Neural cell (in vitro differentiated cells): ENCODE data around the gene NOL9. TPM values are rescaled to one million over a fixed set of nuclear protein-coding genes. Genes with fewer than 3 reads are reported as not detected.

Experiments used
- H2AFZ ChIP-seq: fragments of 200-600, 300-800 bp; sonication (generic), shearing (Covaris generic); 2 replicates; pipeline ENCODE4 v1.6.0; 2014; ENCODE audit warnings: low read depth, mild to moderate bottlenecking, antibody characterized with exemption, low read length, moderate library complexity
- H3F3A ChIP-seq: fragments of 200-600 bp; shearing (Covaris generic); 2 replicates; pipeline ENCODE4 v1.6.1; 2016; ENCODE audit warnings: mild to moderate bottlenecking, moderate library complexity, mixed read lengths, antibody characterized with exemption, low read length; ENCODE audit not compliant: insufficient read depth, poor library complexity, severe bottlenecking
- H3K27ac ChIP-seq: fragments of 200-600, 300-800 bp; sonication (generic), shearing (Covaris generic); 2 replicates; pipeline ENCODE4 v1.5.1; 2014; ENCODE audit warnings: mild to moderate bottlenecking, low read length, moderate library complexity
- H3K27me3 ChIP-seq: fragments of 300-800, 200-600 bp; sonication (generic), shearing (Covaris generic); 2 replicates; pipeline ENCODE4 v1.6.0; 2014; ENCODE audit warnings: mild to moderate bottlenecking, low read depth, low read length, moderate library complexity; ENCODE audit not compliant: insufficient read depth
- H3K36me3 ChIP-seq: fragments of 300-800, 200-600 bp; sonication (generic), shearing (Covaris generic); 2 replicates; pipeline ENCODE4 v1.5.1; 2014; ENCODE audit warnings: mild to moderate bottlenecking, antibody characterized with exemption, low read length, moderate library complexity; ENCODE audit not compliant: insufficient read depth
- H3K4me2 ChIP-seq: fragments of 300-800, 200-600 bp; sonication (generic), shearing (Covaris generic); 2 replicates; pipeline ENCODE4 v1.6.0; 2014; ENCODE audit warnings: mild to moderate bottlenecking, low read length
- H3K4me3 ChIP-seq: fragments of 300-800, 200-600 bp; sonication (generic), shearing (Covaris generic); 2 replicates; pipeline ENCODE4 v1.5.1; 2014; ENCODE audit warnings: mild to moderate bottlenecking, low read length, moderate library complexity
- H3K79me2 ChIP-seq: fragments of 200-600 bp; shearing (Covaris generic); replicated peaks from 2 replicates; pipeline ENCODE4 v1.6.0; 2014; ENCODE audit warnings: mild to moderate bottlenecking, low read length, moderate library complexity; ENCODE audit not compliant: insufficient read depth
- H3K9ac ChIP-seq: fragments of 300-800, 200-600 bp; sonication (generic), shearing (Covaris generic); 2 replicates; pipeline ENCODE4 v1.6.1; 2016; ENCODE audit warnings: mild to moderate bottlenecking, low read length, mixed read lengths
- H3K9me2 ChIP-seq: fragments of 200-600 bp; shearing (Covaris generic); 2 replicates; pipeline ENCODE4 v1.6.1; 2016; ENCODE audit warnings: mild to moderate bottlenecking, low read length, mixed read lengths; ENCODE audit not compliant: insufficient read depth
- H3K9me3 ChIP-seq: fragments of 200-600, 300-800 bp; sonication (generic), shearing (Covaris generic); 2 replicates; pipeline ENCODE4 v1.6.1; 2016; ENCODE audit warnings: mild to moderate bottlenecking, mixed run types, low read length, moderate library complexity, mixed read lengths
- H4K20me1 ChIP-seq: fragments of 200-600 bp; shearing (Covaris generic); 2 replicates; pipeline ENCODE4 v1.6.1; 2016; ENCODE audit warnings: mild to moderate bottlenecking, mixed run types; ENCODE audit not compliant: insufficient read depth
- CTCF ChIP-seq: fragments of 450-650 bp; IDR thresholded peaks from 2 replicates; pipeline ENCODE4 v1.5.1; 2014; ENCODE audit warnings: antibody characterized with exemption, mild to moderate bottlenecking, moderate library complexity; ENCODE audit not compliant: poor library complexity, severe bottlenecking
- EP300 ChIP-seq: fragments of 450-650 bp; conservative IDR thresholded peaks from 2 replicates; pipeline ENCODE4 v1.6.1; 2014; ENCODE audit warnings: antibody characterized with exemption, mild to moderate bottlenecking, moderate library complexity; ENCODE audit not compliant: poor library complexity, severe bottlenecking
- EZH2 ChIP-seq: fragments of 200-600, 300-800 bp; shearing (Covaris generic), sonication (generic); IDR thresholded peaks from 2 replicates; pipeline ENCODE4 v1.6.1; 2014; ENCODE audit warnings: antibody characterized with exemption, low read length, borderline replicate concordance, mild to moderate bottlenecking; ENCODE audit not compliant: insufficient read depth, poor library complexity, severe bottlenecking
- MXI1 ChIP-seq: fragments of 450-650 bp; conservative IDR thresholded peaks from 2 replicates; pipeline ENCODE4 v1.6.1; 2014; ENCODE audit warnings: antibody characterized with exemption, mild to moderate bottlenecking; ENCODE audit not compliant: poor library complexity, severe bottlenecking
- POLR2AphosphoS5 ChIP-seq: IDR thresholded peaks from 2 replicates; pipeline ENCODE4 v1.6.1; 2012
- RAD21 ChIP-seq: fragments of 450-650 bp; conservative IDR thresholded peaks from 2 replicates; pipeline ENCODE4 v1.6.1; 2014; ENCODE audit warnings: antibody characterized with exemption, mild to moderate bottlenecking, moderate library complexity
- REST ChIP-seq: IDR thresholded peaks from 2 replicates; pipeline ENCODE4 v1.6.1; 2012; ENCODE audit warnings: borderline replicate concordance
- SMC3 ChIP-seq: fragments of 450-650 bp; conservative IDR thresholded peaks from 2 replicates; pipeline ENCODE4 v1.6.1; 2014; ENCODE audit warnings: antibody characterized with exemption, mild to moderate bottlenecking, moderate library complexity; ENCODE audit not compliant: poor library complexity
- TAF1 ChIP-seq: IDR thresholded peaks from 2 replicates; pipeline ENCODE4 v1.6.1; 2012; ENCODE audit warnings: low read depth
- polyA plus RNA-seq: library from polyadenylated mRNA; depleted of rRNA; stranded (reverse); fragments of >200 nt; gene quantifications from 2 replicates; pipeline ENCODE4 v1.2.3, GENCODE V29; 2014

Gene NOL9
- polyA plus RNA-seq, 1 donor from 2014 or later, result 30.7 TPM

- Histone ChIP-seq H3K9me3 (no peaks in the 10 kb centered on the region), H3K4me3 (no peak overlapping the region), H3K9ac (no peak overlapping the region), H3K9me2 (no peaks in the 10 kb centered on the region), H3K27me3 (no peaks in the 10 kb centered on the region), H3F3A (no peaks in the 10 kb centered on the region), H2AFZ (no peak overlapping the region), H3K79me2 (peaks cover 17% of the 10 kb centered on the region), H3K27ac (no peak overlapping the region), H3K4me2 (no peak overlapping the region), H3K36me3 (no peaks in the 10 kb centered on the region), H4K20me1 (no peaks in the 10 kb centered on the region)
- TF ChIP-seq POLR2AphosphoS5 (no peak), MXI1 (no peak), CTCF (no peak), TAF1 (no peak), RAD21 (no peak), EZH2 (no peak), EP300 (no peak), SMC3 (no peak), REST (no peak)
Observed at GRCh38 chr1:6577831-6578525, 23.7 kb upstream of the NOL9 start.

GRCh38 chr1:6574818-6575217 is 20.5 kb upstream of the NOL9 start:
- no peak overlapping the region for H2AFZ ChIP-seq
- no peaks in the 10 kb centered on the region for H3K9me3 ChIP-seq
- no peaks in the 10 kb centered on the region for H3K36me3 ChIP-seq
- H3K9me2 ChIP-seq, result no peaks in the 10 kb centered on the region
- no peak overlapping the region for H3K27ac ChIP-seq
- no peaks in the 10 kb centered on the region for H3K79me2 ChIP-seq
- H4K20me1 ChIP-seq, result no peaks in the 10 kb centered on the region
- H3K4me3 ChIP-seq, result no peak overlapping the region
- H3K9ac ChIP-seq, result no peak overlapping the region
- no peaks in the 10 kb centered on the region for H3F3A ChIP-seq
- H3K27me3 ChIP-seq, result no peaks in the 10 kb centered on the region
- no peak overlapping the region for H3K4me2 ChIP-seq
- no peak for TF ChIP-seq EP300
- no peak for TF ChIP-seq RAD21
- TF ChIP-seq REST, result no peak
- no peak for TF ChIP-seq CTCF
- TF ChIP-seq SMC3, result no peak
- no peak for TF ChIP-seq EZH2
- TF ChIP-seq MXI1, result no peak
